ENCODE results near the gene TFE3. TPM values are rescaled to one million over a fixed set of nuclear protein-coding genes. Genes with fewer than 3 reads are reported as not detected.

TFE3 gene
- total and polyA plus RNA-seq, 2 experiments from 2014 or later: 32.1 to 55.0 TPM

DNA sequence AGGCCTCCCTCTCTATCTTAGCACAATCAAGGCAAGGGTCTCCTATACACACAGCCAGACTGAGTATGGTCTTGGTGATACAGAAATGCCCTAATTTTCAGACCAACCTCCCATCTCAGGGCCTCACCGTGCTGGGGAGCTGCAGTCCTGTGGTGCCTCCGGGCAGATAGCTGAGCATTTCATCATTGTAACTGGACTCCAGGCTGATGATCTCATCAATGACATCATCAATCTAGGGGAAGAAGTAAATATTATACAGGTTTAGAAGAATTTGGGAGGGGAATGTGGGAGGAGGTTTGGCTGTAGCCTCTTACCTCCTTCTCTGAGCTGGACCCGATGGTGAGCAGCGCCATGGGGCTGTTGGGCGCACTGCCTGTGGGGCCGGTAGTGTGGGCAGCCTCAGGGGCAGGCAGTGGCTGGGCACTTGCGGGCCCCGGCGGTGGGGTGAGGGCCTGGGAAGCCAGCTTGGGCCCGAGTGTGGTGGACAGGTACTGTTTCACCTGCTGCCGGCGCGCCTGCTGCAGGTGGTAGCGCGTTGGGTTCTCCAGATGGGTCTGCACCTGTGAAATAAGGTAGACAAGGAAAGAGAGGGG is 5.2 kb downstream of the TFE3 start:
- Histone ChIP-seq H3K27me3 (no peaks in the 10 kb centered on the region), H3K27ac (no peak overlapping the region), H3K9me3 (ENCODE audit: low read depth) (no peaks in the 10 kb centered on the region), H3K4me1 (ENCODE audit: low read depth) (peaks cover 21% of the 10 kb centered on the region), H3K36me3 (peaks cover 34% of the 10 kb centered on the region), H3K4me3 (no peak overlapping the region)
- peak in 1 of 2 donors; percentile 50 for DNase-seq (ENCODE audit: low read depth in 1 of 2, low spot score in 1 of 2)
- no peak for TF ChIP-seq CTCF (IDR thresholded peaks at IDR 0.05; ENCODE audit: low read depth, low read length)

GRCh38 chrX:49030283-49030682 is 12.9 kb downstream of the TFE3 start:
- Histone ChIP-seq H3K4me3 (no peak overlapping the region), H3K9me3 (ENCODE audit: low read depth) (no peaks in the 10 kb centered on the region), H3K4me1 (ENCODE audit: low read depth) (no peaks in the 10 kb centered on the region), H3K36me3 (peaks cover 15% of the 10 kb centered on the region), H3K27ac (no peak overlapping the region), H3K27me3 (no peaks in the 10 kb centered on the region)
- DNase-seq (ENCODE audit: low read depth in 1 of 2, low spot score in 1 of 2): no peak
- no peak for TF ChIP-seq CTCF (IDR thresholded peaks at IDR 0.05; ENCODE audit: low read depth, low read length)

DNA sequence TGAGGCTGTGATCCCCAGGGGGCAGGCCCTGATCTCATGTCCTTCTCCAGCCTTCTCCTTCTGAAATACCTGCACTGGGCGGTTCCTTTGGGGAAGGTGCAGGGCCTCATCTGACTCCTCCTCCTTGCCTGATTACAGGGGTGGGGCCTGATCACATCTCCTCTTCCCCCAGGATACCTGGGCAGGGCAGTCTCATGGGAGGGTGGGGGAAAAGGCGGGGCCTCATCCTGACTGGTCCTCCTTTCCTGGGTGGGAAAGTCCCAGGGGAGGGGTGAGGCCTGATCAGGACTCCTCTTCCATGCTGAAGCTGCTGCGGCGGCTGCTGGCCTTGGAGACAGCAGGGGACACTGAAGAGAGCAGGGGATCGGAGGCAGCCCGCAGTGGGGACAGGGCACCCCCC is 13.3 kb downstream of the TFE3 start:
- Histone ChIP-seq H3K4me1 (ENCODE audit: low read depth) (no peaks in the 10 kb centered on the region), H3K36me3 (peaks cover 15% of the 10 kb centered on the region), H3K27ac (no peak overlapping the region), H3K9me3 (ENCODE audit: low read depth) (no peaks in the 10 kb centered on the region), H3K4me3 (no peak overlapping the region), H3K27me3 (no peaks in the 10 kb centered on the region)
- DNase-seq (ENCODE audit: low read depth in 1 of 2, low spot score in 1 of 2): no peak
- TF ChIP-seq CTCF (IDR thresholded peaks at IDR 0.05; ENCODE audit: low read depth, low read length): no peak

GRCh38 chrX:49019599-49020249 is 23.4 kb downstream of the TFE3 start:
- H3K27me3 ChIP-seq: no peaks in the 10 kb centered on the region
- TF ChIP-seq CTCF (IDR thresholded peaks at IDR 0.05; ENCODE audit: low read depth, low read length): no peak
- no peak for DNase-seq (ENCODE audit: low read depth in 1 of 2, low spot score in 1 of 2)
- no peaks in the 10 kb centered on the region for H3K4me1 ChIP-seq (ENCODE audit: low read depth)
- H3K9me3 ChIP-seq (ENCODE audit: low read depth): no peaks in the 10 kb centered on the region
- no peaks in the 10 kb centered on the region for H3K36me3 ChIP-seq
- no peak overlapping the region for H3K4me3 ChIP-seq
- H3K27ac ChIP-seq: no peak overlapping the region

- H3K36me3 ChIP-seq: no peaks in the 10 kb centered on the region
- no peak overlapping the region for H3K27ac ChIP-seq
- H3K27me3 ChIP-seq: no peaks in the 10 kb centered on the region
- H3K4me1 ChIP-seq (ENCODE audit: low read depth): no peaks in the 10 kb centered on the region
- no peak for TF ChIP-seq CTCF (IDR thresholded peaks at IDR 0.05; ENCODE audit: low read depth, low read length)
- no peak for DNase-seq (ENCODE audit: low read depth in 1 of 2, low spot score in 1 of 2)
- H3K9me3 ChIP-seq (ENCODE audit: low read depth): no peaks in the 10 kb centered on the region
- H3K4me3 ChIP-seq: no peak overlapping the region
Measured at GRCh38 chrX:49019050-49019449, 24.1 kb downstream of the TFE3 start.

Measured in cardiac muscle cell (in vitro differentiated cells and primary cell).